Activated CD4-positive, alpha-beta T cell treated with anti-CD3 and anti-CD28 coated beads for 4 hours (primary cell): Measurements from ENCODE around the gene FAM9A.
A peak's percentile ranks its signal among the peaks of the same experiment; 100 is the strongest.

Experiments used
- DNase-seq, 2 donors: peaks; one replicate each; pipeline ENCODE4 v3.0.0-alpha.2; 2020

FAM9A gene

GRCh38 chrX:8801041-8801599 lies at the start of gene FAM9A:
Gene FAM9A (minus strand): TSS chrX:8801383. CDS start chrX:8800171, 1,212 bp downstream.
- DNase-seq: no peak

DNA sequence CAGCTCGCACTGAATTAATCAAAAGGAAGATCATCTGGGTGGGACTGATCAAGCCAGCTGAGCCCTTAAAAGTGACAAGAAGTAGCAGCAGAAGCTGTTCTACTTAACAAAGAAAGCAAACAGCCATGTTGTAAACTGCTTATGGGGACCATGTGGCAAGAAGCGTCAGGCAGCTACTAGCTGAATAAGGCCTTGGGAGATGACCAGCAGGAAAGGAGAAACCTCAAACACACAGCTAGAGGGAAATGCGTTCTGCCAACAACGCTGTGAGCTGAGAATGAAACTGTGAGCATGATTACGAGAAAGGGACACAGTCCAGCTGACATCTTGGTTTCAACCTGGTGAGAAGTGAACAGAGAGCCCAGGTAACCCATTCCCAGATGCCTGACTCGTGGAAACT lies 49.3 kb upstream of the FAM9A start:
- DNase-seq: no peak

DNA sequence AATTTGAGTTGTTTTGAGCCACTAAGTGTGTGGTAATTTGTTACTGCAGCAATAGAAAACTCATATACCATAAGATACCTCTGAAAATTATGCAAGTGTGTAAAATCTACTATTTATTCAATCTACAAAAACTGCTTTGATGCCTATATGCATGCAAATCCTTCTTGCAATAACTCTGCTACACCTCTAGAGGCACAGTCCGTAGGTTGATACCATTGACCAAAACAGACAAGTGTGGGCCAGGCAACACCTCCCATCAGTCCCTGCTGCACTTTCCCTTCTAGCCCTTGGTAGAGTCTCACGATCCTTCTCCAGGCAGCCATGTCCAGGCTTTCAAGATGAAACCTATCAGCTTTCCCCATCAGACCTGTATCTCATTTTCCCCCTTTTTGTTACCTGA lies 48.8 kb upstream of the FAM9A start:
- no peak for DNase-seq

DNA sequence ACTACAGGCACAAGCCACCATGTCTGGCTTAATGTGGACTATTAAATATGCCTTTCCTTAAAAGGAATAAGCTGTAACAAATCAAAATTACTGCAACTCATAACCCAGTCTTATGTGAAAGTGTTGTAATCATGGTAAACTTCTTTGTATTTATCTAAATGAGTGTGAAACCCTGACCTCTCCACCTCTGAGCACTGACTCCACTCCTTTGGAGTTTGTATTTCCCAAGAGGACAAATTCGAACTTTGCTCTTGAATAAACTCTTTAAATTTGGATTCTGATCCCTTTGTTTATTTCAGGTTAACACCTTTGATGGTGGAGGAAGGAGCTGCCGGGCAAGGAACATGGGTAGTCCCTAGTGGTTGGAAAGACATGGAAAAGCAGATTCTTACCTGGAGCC lies 48.3 kb upstream of the FAM9A start:
- DNase-seq: no peak

- no peak for DNase-seq
Observed at GRCh38 chrX:8848911-8849310, 47.7 kb upstream of the FAM9A start.

GRCh38 chrX:8848441-8848840 lies 47.3 kb upstream of the FAM9A start:
- no peak for DNase-seq

DNA sequence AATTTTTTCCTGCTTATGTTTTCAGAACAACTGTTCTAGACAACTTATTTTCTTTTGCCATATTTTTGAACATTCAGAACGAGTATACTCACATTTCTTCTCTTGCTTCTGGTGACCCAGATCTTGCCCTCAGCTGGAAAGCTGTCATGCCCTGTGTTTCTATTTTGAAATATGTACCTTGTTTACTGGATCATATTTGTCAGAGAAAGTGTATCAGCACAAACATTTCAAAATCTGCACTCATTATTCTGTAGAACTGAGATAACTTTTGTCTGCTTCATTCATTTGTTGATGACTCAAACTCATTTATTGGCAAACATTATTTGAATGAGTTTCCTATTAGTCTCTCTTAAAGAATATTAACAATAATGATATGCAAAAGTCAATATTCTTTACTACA lies 46.2 kb upstream of the FAM9A start:
- no peak for DNase-seq

DNA sequence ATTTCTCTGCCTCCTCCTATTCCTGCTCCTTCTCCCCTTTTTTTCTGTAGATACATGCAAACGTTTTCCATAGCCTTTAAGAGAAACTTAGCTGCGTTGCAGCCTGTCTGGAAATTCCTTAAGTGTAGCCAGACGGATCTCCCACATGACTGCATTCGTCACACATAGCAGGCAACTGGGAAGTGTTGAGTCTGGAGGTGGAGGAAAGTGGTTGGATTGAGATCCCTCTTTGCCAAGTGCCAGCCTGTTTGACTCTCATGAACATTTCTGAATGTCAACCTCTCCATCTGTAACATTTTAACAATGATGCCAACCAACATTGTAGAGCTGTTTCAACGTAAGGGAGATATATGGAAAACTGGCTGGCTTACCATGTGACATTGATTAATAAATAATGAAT lies 45.1 kb upstream of the FAM9A start:
- no peak for DNase-seq

GRCh38 chrX:8845469-8845868 lies 44.3 kb upstream of the FAM9A start:
- no peak for DNase-seq

- no peak for DNase-seq
Observed at GRCh38 chrX:8845060-8845459, 43.9 kb upstream of the FAM9A start.

DNA sequence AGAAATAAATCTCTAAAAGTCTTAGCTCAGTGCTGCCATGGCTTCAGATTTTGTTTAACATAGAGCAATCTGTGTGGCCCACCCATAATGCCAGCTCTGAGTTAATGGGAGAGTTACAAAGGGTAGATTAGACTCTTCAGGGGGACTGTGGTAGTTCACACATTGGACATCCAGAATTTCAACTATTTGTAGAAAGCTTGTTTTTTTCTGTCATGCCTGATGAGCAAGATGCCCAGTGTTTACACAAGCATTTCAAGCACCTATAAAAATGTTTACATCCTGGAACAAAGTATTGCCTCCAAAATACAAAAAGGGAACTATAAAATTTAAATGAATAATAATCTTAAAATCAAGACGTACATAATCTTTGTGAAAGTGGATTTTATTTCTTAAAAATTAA lies 43.0 kb upstream of the FAM9A start:
- no peak for DNase-seq

DNA sequence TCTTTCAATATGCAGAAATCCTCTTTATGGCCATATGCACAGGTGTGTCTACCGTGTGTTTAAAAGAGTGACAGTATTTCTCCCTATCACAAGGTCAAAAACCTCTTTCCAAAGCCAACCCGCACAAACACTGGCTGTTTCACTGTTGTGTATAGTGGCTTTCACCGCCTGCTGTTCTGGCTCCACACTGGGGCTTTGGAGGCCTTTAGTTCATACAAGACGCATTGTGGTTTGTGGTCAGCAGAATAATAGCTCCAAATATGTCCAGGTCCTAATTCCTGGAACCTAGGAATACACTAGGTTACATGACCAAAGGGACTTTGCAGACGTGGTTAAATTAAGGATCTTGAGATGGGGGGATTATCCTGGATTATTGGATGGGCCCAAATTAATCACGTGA lies 40.7 kb upstream of the FAM9A start:
- DNase-seq: no peak

DNA sequence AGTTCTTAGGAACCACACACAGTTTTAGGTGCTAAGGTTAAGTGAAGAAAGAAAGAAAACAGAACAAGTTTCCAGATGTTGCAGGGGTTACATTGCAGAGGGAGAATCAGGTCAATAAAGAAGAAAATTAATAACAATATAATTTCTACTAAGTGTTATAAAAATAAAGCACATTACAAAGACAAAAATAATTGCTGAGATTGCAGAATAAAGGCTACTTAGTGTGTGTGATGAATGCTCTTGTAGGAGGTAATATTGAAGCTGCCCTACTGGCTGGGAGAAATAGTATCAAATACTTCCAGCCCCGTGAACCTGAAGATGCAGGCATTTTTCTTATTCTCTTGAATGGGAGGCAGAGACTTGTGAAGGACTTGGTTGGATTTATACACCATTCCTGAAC lies 33.2 kb upstream of the FAM9A start:
- DNase-seq: no peak

DNA sequence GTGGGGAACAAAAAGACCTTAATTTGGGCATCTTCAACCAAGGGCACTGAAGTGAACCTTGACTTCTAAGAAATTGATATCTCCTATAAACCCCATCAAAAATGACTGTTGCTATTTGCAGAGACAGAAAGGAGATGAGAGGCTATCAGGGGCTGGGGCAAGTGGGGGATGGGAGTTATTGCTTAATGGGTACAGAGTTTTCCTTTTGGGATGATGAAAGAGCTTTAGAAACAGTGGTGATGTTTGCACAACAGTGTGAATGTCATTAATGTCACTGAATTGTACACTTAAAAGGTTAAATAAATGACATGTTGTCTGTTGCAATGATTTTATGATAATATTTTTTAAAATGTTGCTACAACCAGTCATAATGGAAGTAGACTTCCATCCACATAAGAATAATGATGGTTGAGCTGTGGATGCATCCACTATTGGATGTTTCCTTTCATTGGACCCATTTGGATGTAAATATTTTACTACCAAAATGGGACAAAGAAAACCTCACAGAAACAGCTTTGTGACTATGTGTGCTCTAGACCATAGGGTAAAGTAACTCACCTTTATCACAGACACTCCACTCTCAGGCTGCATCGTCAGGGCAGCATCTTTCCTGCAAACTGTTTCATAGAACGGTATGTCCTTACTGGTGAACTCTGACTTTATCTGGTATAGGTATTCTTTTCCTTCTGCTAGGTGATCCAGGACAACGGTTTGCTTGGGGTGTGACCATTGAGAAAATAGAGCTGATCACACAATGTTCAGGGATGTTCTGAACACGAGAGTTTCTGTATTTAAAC lies 31.6 kb upstream of the FAM9A start:
- DNase-seq: no peak

GRCh38 chrX:8823698-8824097 lies 22.5 kb upstream of the FAM9A start:
- no peak for DNase-seq

DNA sequence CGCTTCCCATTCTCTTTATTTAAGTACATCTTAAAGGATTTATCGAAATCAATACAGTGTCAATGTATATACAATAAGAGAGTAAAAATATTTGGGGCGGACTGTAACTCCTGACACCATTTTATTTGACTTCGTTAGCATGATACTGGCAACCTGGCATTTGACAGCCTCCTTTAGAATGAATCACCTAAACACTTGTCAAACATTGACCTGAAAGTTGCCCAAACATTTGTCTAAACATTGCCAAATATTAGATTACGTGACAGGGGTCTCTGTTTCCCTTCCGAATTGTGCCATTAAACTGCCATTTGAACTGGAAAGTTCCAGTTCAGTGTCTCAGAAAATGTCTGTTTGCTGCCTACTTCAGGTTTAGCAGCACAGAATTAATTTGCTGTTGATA lies 20.8 kb upstream of the FAM9A start:
- no peak for DNase-seq

GRCh38 chrX:8820910-8821527 lies 19.8 kb upstream of the FAM9A start:
- no peak for DNase-seq

- peak; percentile 3 to 35 for DNase-seq
Observed at GRCh38 chrX:8815460-8816065, 14.4 kb upstream of the FAM9A start.

- DNase-seq: no peak
Observed at GRCh38 chrX:8813036-8813435, 11.9 kb upstream of the FAM9A start.

DNA sequence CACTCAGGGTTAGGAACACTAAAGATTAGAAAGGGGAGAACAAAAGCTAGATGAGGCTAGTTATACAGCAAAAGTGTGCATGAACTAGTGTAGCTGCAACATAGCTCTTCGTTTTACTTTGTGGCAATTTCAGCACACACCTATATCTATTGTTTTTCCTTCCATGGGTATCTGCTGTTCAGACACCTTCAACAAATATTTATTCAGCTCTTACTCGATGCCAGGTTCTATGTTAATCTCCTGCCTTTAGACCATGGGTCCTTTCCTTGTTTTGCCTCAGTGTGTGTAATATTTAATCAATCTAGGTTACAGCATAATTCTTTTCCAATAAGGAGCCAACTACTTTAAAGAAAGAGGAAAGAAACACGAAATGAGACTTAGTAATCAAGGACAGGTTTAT lies 10.4 kb upstream of the FAM9A start:
- no peak for DNase-seq

DNA sequence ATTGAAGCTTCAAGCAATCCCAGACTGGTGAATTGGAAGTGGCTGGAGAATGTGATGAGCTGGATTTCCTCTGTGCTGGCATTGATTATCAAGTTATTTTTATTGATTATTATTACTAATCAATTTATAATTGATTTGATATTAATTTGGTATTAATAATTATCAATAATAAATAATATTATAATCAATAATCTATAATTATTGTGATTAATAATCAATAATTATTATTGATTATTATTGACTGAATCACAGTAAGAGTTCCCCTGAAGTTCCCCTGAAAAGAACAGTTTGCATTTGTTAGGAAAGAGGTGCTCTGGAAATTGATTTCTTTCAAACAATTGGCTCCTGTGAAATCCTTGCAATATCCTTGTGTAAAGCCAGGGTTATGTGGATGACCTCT lies 7.5 kb upstream of the FAM9A start:
- no peak for DNase-seq

- no peak for DNase-seq
Observed at GRCh38 chrX:8805974-8806373, 4.8 kb upstream of the FAM9A start.

DNA sequence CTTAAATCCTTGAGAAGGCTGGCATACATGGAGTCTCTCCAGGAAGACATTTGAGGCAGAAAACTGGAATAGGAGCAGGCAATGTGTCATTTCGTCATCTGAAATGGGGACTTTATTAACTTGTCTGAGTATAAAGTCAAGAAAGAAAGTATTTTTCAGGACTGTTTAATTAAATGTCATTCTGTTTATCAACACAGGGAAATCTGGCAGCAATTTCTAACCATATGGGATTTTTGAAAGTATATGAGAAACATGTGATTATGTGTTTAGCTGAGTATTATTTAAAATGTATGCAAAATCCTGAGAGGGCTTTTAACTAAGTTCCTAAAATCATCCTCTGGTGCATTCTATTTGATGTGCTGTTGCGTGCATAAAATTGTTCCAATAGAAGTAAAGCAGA lies 3.9 kb upstream of the FAM9A start:
- DNase-seq: no peak

- no peak for DNase-seq
Observed at GRCh38 chrX:8803326-8803725, 2.1 kb upstream of the FAM9A start.
